GM12878 (cell line): Measurements from ENCODE around the gene ENG. TPM values are rescaled to one million over a fixed set of nuclear protein-coding genes. Genes with fewer than 3 reads are reported as not detected.
A peak's percentile ranks its signal among the peaks of the same experiment; 100 is the strongest.

ENCODE experiments used
- ATAC-seq: fragments of 200-7000 bp; cut with Tn5 transposase; 3 replicates; pipeline ENCODE4 v1.9.1; 2020; ENCODE audit warnings: mild to moderate bottlenecking, moderate library complexity
- BruUV-seq: library from RNA; stranded (reverse); fragments of 400-500 nt; replicated peaks from 2 replicates; lab custom pipeline; 2021; lab: Mats Ljungman, UMichigan
- CTCF ChIA-PET: fragments of 300-600 bp; sonication (Branson Sonifier 250); formaldehyde crosslinking; extraction: SDS; loops from one replicate; lab custom pipeline; 2021; ENCODE audit warnings: inconsistent platforms; lab: Yijun Ruan, JAX
- POLR2A ChIA-PET: fragments of 350-600 bp; formaldehyde crosslinking; extraction: SDS; loops from one replicate; lab custom pipeline; 2021; ENCODE audit warnings: inconsistent platforms; lab: Charles Lee
- RAD21 ChIA-PET: fragments of 300-600 bp; sonication (Branson Sonifier 250); formaldehyde crosslinking; loops from one replicate; lab custom pipeline; 2023; ENCODE audit warnings: antibody characterized with exemption; ENCODE audit not compliant: unreplicated experiment; lab: Charles Lee
- SMC1A ChIA-PET: fragments of 300-600 bp; sonication (Branson Sonifier 250); formaldehyde crosslinking; loops from one replicate; lab custom pipeline; 2023; ENCODE audit not compliant: unreplicated experiment, uncharacterized antibody; lab: Charles Lee
- DNase-seq: peaks from one replicate; pipeline ENCODE4 v3.0.0-alpha.2; 2011; ENCODE audit warnings: low read depth, low spot score
- FAIRE-seq: peaks from 3 replicates; lab custom pipeline; 2011; peaks lifted over from hg19 to GRCh38; lab: Jason Lieb, UNC
- H2AFZ ChIP-seq: 2 replicates; pipeline ENCODE4 v1.6.0; 2011; ENCODE audit warnings: low read depth, low read length, control low read depth; ENCODE audit not compliant: control insufficient read depth
- H3K27ac ChIP-seq: 2 replicates; pipeline ENCODE4 v1.5.1; 2011; ENCODE audit warnings: control low read depth; ENCODE audit not compliant: control insufficient read depth, insufficient read depth
- H3K27me3 ChIP-seq, 2 experiments: replicated peaks in 1 of 2; 2 replicates each; pipeline versions ENCODE4 v1.6.0 to v1.6.1; 2011; ENCODE audit warnings: low read length in 1 of 2; ENCODE audit not compliant: control insufficient read depth in 2 of 2, insufficient read depth in 2 of 2
- H3K36me3 ChIP-seq, 2 experiments: 2 replicates each; pipeline ENCODE4 v1.5.1; 2011; ENCODE audit warnings: low read length in 1 of 2; ENCODE audit not compliant: control insufficient read depth in 2 of 2, insufficient read depth in 2 of 2
- H3K4me1 ChIP-seq: 2 replicates; pipeline ENCODE4 v1.6.1; 2011; ENCODE audit warnings: mild to moderate bottlenecking, low read length, moderate library complexity, mixed read lengths; ENCODE audit not compliant: control insufficient read depth, insufficient read depth
- H3K4me2 ChIP-seq: 2 replicates; pipeline ENCODE4 v1.6.0; 2011; ENCODE audit warnings: control low read depth; ENCODE audit not compliant: control insufficient read depth, insufficient read depth
- H3K4me3 ChIP-seq: fragments of 200-600 bp; sonication (generic); 2 replicates; pipeline ENCODE4 v1.5.1; 2016
- H3K79me2 ChIP-seq: 2 replicates; pipeline ENCODE4 v1.6.0; 2011; ENCODE audit warnings: low read length; ENCODE audit not compliant: control insufficient read depth, insufficient read depth
- H3K9ac ChIP-seq: 2 replicates; pipeline ENCODE4 v1.8.0; 2011; ENCODE audit warnings: low read length, control low read depth, mixed read lengths; ENCODE audit not compliant: control insufficient read depth, insufficient read depth
- H3K9me3 ChIP-seq: replicated peaks from 3 replicates; pipeline ENCODE4 v1.5.1; 2011; ENCODE audit warnings: mild to moderate bottlenecking, low read length; ENCODE audit not compliant: control insufficient read depth, insufficient read depth
- H4K20me1 ChIP-seq: 2 replicates; pipeline ENCODE4 v1.6.0; 2011; ENCODE audit not compliant: control insufficient read depth, insufficient read depth
- NFIC ChIP-seq: IDR thresholded peaks from 2 replicates; pipeline ENCODE4 v1.6.1; 2012; ENCODE audit warnings: low read depth, mild to moderate bottlenecking, inconsistent platforms, low read length, moderate library complexity
- NR2C2 ChIP-seq: IDR thresholded peaks from 2 replicates; pipeline ENCODE4 v1.6.1; 2011; ENCODE audit warnings: borderline replicate concordance, low read depth; ENCODE audit not compliant: control insufficient read depth, insufficient read length
- POLR2A ChIP-seq: IDR thresholded peaks from 2 replicates; pipeline ENCODE4 v1.6.1; 2011; ENCODE audit warnings: low read depth, mild to moderate bottlenecking, low read length
- POU2F2 ChIP-seq: IDR thresholded peaks from 3 replicates; pipeline ENCODE4 v1.6.1; 2011; ENCODE audit warnings: low read depth, mild to moderate bottlenecking, low read length, borderline replicate concordance
- RFX5 ChIP-seq: IDR thresholded peaks from 2 replicates; pipeline ENCODE4 v1.6.1; 2011; ENCODE audit warnings: low read depth, low read length, improper control_type of control experiment
- SRF ChIP-seq, 2 experiments: IDR thresholded peaks; 2 replicates each; pipeline ENCODE4 v1.6.1; 2011; ENCODE audit warnings: low read depth in 2 of 2, low read length in 2 of 2, mild to moderate bottlenecking in 1 of 2, moderate library complexity in 1 of 2
- STAT1 ChIP-seq: fragments of 450-650 bp; conservative IDR thresholded peaks from 2 replicates; pipeline ENCODE4 v1.6.1; 2014; ENCODE audit warnings: antibody characterized with exemption, mild to moderate bottlenecking
- TCF7 ChIP-seq: IDR thresholded peaks from 2 replicates; pipeline ENCODE4 v1.6.1; 2014; ENCODE audit warnings: antibody characterized with exemption, borderline replicate concordance
- WGBS: methylation state at CpG from one replicate; pipeline ENCODE4 v1.1.6; 2016; ENCODE audit warnings: low lambda C conversion rate; ENCODE audit not compliant: insufficient replicate concordance, insufficient coverage; ENCODE audit errors: missing lambda C conversion rate; 5-methylcytosine and 5-hydroxymethylcytosine counted together
- in situ Hi-C: fragments of 300-500 bp; cut with MboI; formaldehyde crosslinking; loops from 9 replicates; pipeline ENCODE4 v1.14.3; 2018; ENCODE audit warnings: mixed read lengths
- intact Hi-C: fragments of 100-400 bp; cut with micrococcal nuclease; formaldehyde crosslinking; loops from one replicate; pipeline ENCODE4 v1.14.2; 2022; ENCODE audit not compliant: unreplicated experiment
- polyA plus RNA-seq, 11 experiments: library from polyadenylated mRNA; depleted of rRNA in 4 of 11; unstranded in 6 of 11; stranded (reverse) in 5 of 11; fragments of >200 nt; fragmentation: Nextera tagmentation in 4 of 11; fragmentation: Illumina TruSeq in 1 of 11; extraction: Ambion mirVana in 4 of 11; extraction: Trizol in 1 of 11; gene quantifications; 1 replicate in 1 of 11; 2 replicates in 10 of 11; pipeline versions ENCODE4 v1.2.1 to v1.2.3, GENCODE V29; 2011 to 2016; ENCODE audit warnings: inconsistent platforms in 2 of 11, missing spikeins in 2 of 11, low read depth in 1 of 11
- total RNA-seq, 4 experiments: library from RNA; depleted of rRNA in 3 of 4; stranded (reverse); fragments of >200 nt in 3 of 4; fragmentation: Illumina TruSeq in 1 of 4; extraction: Trizol in 1 of 4; gene quantifications; 2 replicates each; pipeline versions ENCODE4 v1.2.1 to v1.2.3, GENCODE V29; 2013 to 2021
- TF ChIP-seq, protein P1 (sequence below): fragments of 450-650 bp; formaldehyde crosslinking; IDR thresholded peaks from 2 replicates; pipeline ENCODE4 v1.5.0; 2022; ENCODE audit warnings: mild to moderate bottlenecking, missing genetic modification characterization

Gene ENG
- total and polyA plus RNA-seq, 10 of the 15 experiments (the other 5 are each of a cell fraction or from before 2014, with no cell fraction given) = 0.14 to 10.1 (median 2.0) TPM

DNA sequence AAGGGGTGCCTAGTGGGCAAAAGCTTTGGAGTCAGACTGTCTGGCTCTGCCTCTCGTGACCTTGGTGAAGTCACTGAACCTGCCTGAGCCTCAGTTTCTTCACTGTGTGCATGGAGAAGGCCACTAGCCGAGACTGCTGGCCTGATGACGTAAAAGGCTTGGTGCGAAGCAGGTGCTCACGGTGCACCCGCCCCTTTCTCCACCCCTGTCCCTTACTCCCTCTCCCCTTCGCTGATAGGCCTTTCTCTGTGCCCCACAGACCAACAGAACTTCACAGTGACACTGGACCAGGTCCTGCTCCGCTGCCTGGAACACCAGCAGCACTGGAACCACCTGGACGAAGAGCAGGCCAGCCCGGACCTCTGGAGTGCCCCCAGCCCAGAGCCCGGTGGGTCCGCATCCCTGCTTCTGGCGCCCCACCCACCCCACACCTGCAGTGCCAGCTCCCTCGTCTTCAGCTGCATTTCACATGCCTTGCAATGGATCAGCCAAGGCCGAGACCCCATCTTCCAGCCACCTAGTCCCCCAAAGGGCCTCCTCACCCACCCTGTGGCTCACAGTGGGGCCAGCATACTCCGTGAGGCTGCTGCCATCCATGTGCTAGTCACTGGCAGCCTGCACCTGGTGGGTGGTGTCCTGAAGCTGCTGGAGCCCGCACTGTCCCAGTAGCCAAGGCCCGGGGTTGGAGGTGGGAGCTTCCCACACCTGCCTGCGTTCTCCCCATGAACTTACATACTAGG lies 41.4 kb downstream of the ENG start:
- Histone ChIP-seq H3K4me1 (no peaks in the 10 kb centered on the region), H3K27ac (no peak overlapping the region), H3K4me2 (no peak overlapping the region), H4K20me1 (no peaks in the 10 kb centered on the region; the same call in 1 of the 2 replicates), H3K9ac (no peak overlapping the region), H2AFZ (no peak overlapping the region), H3K36me3 (peaks cover 3 to 28% of the 10 kb centered on the region in 2 experiments; a peak in 3 of 4 replicates), H3K27me3 (no peaks in the 10 kb centered on the region), H3K9me3 (no peaks in the 10 kb centered on the region), H3K79me2 (no peaks in the 10 kb centered on the region), H3K4me3 (no peak overlapping the region)
- no peak for FAIRE-seq
- SMC1A ChIA-PET = no interaction called here
- intact Hi-C loops = no loop called here
- 94% methylated on average over 19 of the region's 19 CpGs for WGBS
- ATAC-seq = no peak
- no TSS peak for BruUV-seq
- no peak for TF ChIP-seq TCF7
- no peak for TF ChIP-seq SRF (IDR thresholded peaks at IDR 0.05; ENCODE audit: low read depth in 2 of 2, low read length in 2 of 2)
- TF ChIP-seq STAT1 = no peak
- no peak for TF ChIP-seq NFIC
- TF ChIP-seq POLR2A = peak; percentile 51; the same call in 1 of the 2 replicates
- TF ChIP-seq, protein P1, sequence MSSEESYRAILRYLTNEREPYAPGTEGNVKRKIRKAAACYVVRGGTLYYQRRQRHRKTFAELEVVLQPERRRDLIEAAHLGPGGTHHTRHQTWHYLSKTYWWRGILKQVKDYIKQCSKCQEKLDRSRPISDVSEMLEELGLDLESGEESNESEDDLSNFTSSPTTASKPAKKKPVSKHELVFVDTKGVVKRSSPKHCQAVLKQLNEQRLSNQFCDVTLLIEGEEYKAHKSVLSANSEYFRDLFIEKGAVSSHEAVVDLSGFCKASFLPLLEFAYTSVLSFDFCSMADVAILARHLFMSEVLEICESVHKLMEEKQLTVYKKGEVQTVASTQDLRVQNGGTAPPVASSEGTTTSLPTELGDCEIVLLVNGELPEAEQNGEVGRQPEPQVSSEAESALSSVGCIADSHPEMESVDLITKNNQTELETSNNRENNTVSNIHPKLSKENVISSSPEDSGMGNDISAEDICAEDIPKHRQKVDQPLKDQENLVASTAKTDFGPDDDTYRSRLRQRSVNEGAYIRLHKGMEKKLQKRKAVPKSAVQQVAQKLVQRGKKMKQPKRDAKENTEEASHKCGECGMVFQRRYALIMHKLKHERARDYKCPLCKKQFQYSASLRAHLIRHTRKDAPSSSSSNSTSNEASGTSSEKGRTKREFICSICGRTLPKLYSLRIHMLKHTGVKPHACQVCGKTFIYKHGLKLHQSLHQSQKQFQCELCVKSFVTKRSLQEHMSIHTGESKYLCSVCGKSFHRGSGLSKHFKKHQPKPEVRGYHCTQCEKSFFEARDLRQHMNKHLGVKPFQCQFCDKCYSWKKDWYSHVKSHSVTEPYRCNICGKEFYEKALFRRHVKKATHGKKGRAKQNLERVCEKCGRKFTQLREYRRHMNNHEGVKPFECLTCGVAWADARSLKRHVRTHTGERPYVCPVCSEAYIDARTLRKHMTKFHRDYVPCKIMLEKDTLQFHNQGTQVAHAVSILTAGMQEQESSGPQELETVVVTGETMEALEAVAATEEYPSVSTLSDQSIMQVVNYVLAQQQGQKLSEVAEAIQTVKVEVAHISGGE (CRISPR knock-in tag) = no peak
- TF ChIP-seq NR2C2 = no peak
- TF ChIP-seq POU2F2 = no peak
- TF ChIP-seq RFX5 = no peak
- POLR2A ChIA-PET = no interaction called here
- RAD21 ChIA-PET = no interaction called here
- in situ Hi-C loops = no loop called here
- CTCF ChIA-PET = no interaction called here
- DNase-seq = no peak
